Nucleus accumbens (tissue), 56 donors: ENCODE measurements around the gene NGB.
A peak's percentile ranks its signal among the peaks of the same experiment; 100 is the strongest.
"Not testable (repeated sequence)": the region's sequence is repeated elsewhere in the genome, so short reads cannot be mapped to it uniquely, and the experiment has no call there.

Experiments
- DNase-seq, 56 donors: peaks; one replicate each; lab custom pipeline; 2025; lab: John Stamatoyannopoulos, UW

Gene NGB

DNA sequence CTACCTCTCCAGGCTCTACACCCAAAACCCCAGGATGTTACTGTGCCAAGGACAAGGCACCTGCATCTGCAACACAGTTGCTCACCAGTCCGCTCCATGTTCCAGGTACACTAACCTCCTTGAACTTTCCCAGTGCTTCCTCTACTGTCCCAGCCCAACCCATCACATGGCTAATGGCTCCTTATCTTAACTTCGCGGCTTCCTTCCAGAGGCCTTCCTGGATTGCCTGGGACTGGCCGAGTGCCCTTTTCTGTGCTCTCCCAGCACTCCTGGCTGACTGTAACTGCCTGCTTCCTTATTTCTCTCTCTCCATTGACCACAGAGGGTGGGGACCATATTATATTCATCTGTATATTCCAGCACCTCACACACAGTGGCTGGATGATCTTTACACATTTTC is 28.8 kb upstream of the NGB start:
- no peak for DNase-seq

DNA sequence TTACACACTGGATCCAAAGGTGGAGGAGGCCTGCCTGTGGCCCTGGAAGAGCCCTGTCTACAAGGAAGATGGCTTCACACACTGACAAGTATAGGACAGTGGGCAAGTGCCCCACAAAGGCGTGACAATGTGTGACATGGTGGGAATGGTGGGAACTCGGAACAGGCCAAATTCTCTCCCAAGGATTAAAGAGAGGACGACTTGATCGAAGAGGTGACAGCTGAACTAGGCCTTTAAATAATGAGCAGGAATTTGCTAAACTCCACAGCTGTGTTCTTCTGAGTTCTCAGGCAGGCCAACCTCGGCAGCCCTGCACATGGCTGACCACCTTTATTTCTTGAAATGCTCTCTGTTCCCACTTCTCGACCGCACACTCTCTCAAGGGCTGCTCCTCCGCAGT is 25.9 kb upstream of the NGB start:
- DNase-seq, result no peak

DNA sequence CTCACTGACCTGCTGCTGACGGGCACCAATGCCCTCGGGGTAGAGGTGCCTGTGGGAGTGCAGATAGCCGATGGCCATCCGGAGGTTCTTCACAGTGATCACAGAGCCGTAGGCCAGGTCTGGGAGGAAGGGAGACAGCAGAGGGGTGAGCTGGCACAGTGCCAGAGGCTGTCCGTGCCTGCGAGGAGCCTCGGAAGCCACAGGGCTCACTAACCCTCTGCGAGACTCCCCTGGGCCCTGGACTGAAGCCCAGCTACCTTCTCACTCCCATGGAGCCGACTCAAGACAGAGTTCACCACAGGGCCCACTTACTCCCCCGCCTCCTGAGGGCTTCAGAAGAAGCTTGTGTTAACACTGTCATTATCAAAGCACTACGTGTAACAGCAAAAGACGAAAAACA is 25.1 kb upstream of the NGB start:
- DNase-seq, result no peak

DNA sequence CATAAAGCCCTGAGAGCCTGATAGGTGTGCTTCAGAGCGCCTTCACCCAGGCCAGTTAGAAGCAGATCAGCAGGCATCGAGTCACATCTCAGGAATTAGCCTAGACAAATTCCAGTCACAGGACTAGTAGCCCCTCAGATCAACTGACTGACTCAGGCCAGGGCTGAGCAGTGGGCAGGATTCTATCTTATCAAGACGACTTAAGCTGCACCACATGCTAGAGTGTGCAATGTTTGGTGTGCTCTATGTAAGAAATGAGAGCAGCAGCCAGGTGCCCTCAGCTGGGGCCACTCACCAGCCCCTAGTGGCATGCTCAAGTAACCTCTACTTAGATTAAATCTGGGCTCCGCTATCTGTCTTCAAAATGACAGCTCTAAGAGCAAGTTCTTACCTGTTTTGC is 19.7 kb upstream of the NGB start:
- no peak for DNase-seq

DNA sequence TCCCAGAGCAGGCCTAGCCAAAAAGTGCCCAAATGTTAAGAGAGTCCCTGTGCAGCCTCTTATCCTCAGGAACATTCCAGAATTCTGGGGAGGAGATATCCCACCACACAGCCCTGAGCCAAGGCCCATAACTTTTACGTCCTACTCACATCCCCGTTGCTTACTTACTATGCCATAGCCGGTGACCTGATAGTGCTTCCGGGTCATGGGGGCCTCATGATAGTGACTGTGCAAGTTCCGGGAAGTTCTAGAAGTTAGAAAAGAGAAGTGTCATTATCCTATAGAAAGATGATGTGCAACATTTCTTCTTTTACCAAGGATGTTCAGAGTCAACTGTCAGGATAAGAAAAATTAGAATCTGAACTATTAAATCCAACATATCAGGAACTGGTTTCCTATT is 15.6 kb upstream of the NGB start:
- DNase-seq, result no peak

DNA sequence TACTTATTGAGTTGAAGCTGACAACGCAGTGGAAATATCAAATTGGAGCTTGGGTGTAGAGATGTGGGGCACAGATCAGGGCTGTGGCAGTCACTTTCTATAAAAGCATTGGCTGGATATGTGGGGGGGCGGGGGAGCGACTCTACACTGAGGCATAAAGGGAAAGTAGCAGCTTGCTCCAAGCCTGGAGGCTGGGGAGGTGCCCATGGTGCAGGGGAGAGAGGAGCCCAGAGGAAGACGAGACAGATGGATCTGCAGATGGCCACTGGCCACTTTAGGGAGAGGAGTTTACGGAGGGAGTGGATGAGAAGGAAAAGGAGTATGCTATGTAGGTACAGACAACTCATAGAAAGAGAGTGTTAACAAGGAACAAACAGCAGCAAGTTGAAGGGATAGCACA is 13.5 kb upstream of the NGB start:
- no peak for DNase-seq

DNA sequence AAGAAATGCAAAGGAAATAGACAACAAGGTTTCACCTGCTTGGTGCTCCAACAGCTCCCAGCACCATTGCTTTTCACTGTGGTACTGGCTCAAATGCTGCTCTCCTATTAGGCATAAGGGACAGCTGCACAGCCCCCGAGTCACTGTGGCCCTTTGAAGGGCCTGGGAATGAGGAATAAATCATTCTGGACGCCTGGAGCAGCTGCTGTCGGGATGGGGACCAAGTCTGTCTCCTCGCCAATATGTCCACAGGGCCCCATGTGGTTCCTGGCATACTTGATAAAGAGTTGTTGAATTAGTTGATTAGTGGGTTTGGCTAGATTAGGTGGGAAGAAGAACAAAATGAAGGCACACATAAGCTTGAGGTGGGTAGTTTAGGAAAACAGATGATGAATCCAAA is 13.1 kb upstream of the NGB start:
- no peak for DNase-seq

DNA sequence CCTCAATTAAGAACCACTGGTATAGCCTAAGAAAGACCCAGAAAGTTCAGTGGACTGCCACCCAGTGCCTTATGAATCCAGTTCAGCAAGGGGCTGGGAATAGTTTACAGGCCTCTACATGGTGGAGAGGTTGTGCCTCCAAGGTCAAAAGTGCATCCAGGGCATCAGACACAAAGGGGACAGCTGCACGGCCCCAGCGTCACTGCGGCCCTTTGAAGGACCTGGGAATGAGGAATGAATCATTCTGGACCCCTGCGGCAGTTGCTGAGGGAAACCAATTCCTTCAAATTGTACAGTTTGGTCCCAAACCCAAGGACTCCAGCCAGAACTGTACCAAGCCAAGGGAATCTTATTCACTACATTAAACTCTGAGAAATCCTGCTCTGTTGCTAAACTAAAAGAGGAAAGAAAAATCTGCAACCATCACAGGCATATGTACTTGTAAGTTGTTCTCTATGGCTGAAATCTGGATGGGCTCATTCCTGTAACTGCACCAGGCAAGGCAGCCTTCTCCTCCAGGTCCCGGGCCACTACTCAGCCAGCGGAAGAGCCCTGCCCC is 10.9 kb upstream of the NGB start:
- no peak for DNase-seq

DNA sequence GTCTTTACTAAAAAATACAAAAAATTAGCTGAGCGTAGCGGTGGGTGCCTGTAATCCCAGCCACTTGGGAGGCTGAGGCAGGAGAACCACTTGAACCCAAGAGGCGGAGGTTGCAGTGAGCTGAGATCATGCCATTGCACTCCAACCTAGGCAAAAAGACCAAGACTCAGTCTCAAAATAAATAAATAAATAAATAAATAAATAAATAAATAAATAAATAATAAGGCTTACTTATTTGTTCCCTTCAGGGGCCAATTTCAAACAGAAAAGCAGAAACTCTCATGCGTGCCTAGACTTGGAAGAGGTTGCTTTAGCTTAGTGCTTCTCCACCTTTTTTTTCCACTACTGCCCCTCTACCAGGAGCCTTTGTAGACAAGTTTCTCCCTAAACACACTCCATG is 9.9 kb upstream of the NGB start:
- not testable (repeated sequence) for DNase-seq

DNA sequence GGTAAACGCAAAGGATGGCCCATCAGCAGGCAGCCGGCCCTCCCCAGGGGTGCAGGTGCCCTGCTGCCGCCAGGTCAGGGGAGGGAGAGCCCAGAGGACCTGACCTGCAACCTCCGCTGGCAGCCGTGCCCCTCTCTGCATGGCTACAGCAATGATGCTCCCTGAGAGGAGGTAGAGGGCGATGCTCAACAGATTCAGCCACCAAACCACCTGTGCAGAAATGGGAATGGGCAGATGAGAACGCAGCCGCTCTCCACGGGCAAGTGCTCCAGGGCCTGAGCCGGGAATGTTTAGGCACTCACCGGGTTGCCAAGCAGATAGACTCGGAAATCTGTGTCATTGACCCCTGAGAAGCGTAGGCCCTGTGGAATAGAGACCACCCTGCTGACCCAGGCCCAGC is 8.7 kb upstream of the NGB start:
- no peak for DNase-seq

DNA sequence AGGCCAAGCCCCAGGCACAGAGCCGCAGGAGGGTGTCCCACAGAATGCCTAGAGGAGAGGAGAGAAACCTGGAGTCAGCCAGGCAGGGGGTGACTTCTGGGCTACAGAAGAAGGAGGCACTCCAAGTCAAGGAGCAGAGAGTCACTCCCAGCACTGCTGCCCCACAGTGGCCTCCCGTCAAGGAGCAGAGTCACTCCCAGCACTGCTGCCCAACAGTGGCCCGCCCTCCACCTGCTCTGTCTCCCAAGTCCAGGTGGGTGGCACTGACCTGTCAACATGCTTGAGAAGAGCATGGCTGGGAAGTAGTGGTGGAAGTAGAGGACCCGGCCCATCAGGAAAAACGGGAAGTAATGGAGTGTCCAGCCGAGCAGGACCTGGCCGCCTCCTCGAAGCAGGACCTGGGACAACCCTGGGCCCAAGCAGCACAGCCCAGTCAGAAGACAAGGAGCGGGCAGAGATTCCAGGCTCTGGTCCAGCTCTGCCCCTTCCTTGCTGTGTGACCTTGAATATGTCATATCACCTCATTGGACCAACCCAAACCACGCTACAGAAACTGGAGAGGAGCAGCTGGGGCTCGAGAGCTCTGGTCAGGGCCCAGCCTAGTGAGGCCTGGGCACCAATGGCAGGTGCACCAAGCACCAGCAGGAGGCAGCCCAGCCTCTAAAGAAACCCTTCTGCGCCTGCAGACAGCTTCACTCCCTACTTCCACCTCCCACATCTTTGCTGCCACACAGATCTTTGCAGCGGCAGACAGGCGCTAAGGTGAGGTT is 7.6 kb upstream of the NGB start:
- no peak for DNase-seq

DNA sequence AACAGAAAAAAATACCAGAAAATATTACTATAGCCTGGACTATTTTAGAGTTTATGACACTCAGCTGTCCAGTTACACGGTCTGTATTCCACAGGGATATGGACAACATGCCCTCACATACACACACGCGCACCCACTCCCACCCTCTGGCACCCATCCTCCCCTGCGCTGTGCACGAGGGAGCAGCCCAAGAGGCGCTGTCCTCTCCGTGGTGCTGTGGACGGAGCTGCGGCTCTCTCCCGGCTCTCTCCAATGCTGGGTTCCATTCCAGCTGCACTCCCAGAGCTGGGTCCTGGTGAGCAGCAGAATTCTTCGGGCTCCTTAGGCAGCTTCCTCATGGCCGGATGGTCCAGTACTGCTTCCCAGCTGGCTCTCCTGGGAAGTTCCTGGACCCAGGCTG is 6.0 kb upstream of the NGB start:
- DNase-seq, result no peak

DNA sequence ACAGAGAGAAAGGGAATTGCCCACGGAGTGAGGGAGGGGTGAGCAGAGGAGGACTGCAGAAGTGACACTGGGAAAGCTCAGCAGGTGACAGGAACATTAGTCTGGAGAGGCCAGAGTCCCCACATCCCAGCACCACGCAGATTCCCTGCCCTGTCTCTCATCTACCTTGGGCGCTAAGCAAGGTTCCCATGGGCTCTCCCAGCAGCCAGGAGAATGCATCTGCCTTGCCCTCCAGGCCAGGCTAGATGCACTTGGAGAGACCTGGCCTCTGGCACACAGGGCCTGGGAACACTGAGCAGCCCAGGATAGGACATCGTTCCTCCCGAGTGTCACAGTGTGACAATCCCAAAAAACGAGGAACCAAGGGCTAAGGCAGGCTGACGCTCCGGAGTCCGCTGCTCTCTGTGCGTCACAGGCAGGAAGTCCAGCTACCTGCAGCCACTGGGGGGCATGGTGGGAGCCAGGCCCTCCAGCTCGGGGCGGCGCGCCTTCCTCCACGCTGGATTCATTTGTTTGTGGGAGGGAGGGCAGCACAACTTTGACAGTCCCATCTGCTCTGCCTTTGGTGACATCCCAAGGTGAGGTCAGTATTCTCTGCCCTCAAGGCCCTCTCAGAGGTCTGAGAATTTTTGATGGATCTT is 5.4 kb upstream of the NGB start:
- no peak for DNase-seq

DNA sequence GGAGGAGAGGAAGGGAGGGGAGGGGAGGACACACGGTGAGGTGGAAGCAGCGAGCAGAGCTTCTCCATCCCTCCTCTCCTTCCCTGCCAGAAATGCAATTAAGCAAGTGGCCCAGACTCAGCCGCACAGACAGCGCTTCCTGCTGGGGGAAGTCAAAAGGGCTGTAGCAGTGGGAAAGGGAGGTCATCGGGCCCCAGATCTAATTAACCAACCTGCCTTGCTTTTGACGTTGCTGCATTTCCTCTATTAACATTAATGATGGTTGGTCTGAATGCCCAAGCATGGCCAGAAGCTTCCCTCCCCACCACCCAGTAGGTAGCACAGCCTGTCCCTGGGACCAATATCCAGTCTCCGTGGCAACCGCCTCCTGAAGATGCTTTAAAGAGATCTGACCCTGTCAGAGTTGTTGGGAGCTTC is 4.6 kb upstream of the NGB start:
- peak in 2 of 56 donors; percentile 6 to 26 for DNase-seq

DNA sequence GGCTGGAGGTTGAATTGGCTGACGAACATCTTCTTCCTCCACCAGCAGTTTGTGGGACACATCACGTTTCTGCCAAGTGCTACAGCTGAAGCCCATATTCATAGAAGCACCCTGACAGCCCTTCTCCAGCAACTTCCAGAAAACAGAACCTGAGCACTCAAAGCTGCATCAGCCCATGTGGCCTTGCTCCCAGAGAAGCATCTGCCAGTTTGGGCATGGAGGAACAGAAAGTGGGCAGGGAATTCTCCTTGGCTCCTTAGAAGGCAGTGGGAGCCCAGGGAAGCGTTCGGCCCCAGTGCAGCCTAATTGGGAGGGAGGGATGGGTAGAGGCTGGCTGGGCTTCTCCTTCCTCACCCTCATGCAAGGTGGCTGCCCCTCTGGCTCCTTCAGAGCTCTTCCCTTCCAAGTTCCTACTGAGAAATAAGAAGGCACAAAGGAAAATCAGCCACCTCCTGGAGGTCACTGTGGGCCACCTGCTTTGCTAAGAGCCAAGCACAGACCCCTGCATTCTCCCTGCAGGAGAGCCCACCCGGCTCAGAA is 4.1 kb upstream of the NGB start:
- DNase-seq, result peak in 8 of 56 donors; percentile 3 to 26 (median 20)

DNA sequence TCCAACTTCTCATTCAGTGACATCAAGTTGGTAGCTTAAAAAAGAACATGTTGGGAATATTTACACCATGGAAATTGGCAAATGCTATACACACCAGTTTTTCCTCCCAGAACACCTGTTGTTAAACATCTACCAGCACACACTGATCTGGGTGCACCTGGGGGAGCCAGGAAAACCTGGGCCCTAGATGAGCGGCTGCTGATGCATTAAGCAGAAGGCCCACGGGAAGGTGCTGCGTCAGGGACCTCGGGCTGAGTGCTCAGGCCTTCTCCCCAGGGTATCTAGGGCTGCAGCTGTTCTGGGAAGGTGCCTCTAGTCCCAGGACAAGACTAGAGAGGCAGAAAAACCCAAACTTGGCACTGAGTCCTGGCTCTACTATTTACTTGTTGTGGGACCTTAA is 2.8 kb upstream of the NGB start:
- DNase-seq, result no peak

DNA sequence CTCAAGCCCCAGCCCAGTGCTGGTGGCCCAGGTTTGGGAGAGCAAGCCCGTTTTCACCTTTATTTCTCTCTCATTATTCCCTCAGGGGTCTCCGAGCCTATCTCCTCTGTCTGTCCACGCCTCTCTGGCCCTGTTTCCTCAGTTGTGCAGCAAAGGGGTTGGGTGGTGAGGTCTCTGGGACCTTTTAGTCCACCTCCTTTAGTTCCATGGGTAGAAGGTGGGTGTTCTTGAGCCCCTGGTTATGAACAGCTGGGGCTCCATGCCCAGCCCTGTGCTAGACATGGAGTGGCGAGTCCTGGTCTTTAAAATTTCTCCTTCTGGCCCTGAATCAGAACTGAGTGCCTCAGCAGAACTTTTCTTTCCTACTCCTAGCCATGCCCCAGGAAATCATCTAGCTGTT is 1.3 kb upstream of the NGB start:
- DNase-seq, result no peak

DNA sequence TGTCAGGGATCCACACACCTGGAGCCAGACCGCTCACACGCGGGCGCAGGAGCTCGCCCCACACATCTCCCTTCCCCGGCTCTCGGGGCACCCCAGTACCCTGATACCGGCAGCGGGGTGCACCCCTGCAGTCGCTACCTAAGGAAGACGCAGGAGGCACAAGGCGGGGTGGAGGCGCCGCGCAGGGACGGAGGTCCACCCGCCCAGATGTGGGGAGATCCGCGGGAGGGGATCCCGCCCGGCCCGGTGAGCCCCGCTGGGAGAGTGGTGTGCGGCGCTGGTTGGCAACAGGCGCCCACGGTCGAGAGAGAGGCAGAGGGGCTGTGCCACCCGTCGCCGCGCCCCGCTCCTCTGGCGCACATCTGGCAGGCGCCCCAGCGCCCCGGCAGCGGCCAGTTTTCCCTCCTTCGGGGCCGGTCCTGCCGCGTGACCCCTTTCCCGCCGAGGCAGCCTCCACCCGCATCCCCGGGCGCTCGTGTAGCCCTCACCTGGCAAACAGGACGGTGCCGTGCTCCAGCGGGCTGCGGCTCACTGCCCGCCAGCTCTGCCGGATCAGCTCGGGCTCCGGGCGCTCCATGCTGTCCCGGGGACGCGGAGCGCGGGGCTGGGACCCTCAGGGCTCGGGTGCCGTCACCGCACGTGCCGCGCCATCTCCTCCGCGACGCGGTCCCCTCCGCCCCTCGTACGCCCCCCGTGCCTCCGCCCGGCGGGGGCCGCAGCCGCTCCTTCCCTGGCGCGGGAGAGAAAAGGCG is 469 bp downstream of the NGB start:
- no peak for DNase-seq

DNA sequence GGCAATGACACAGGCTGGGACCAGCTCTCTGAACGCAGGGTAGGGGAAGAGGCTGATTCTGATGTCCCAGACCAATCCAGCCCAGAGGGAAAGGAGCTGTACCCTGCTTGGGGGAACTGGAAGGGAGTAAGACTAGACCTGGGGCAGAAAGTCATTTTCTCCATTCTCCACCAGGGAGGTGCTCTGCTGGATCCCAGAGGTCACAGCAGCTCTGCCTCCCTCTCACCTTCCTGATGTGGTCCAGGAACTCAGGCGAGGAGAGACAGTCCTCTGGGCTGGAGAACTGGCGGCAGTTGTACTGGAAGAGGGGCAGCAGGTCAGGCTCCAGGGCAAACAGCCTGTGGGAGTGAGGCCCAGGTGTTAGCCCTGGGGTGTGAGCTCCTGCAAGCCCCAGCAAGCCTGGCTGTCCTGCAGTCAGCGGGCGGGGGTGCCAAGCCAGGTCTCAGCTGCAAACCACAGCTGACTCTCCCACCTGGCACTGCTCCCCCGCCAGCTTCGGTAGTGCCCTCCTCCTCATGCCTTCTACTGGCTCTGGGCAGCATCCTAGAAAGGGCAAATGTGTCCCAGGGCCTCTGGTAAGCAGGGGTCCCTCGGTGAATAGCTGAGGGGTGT is 1.9 kb downstream of the NGB start:
- DNase-seq, result no peak

DNA sequence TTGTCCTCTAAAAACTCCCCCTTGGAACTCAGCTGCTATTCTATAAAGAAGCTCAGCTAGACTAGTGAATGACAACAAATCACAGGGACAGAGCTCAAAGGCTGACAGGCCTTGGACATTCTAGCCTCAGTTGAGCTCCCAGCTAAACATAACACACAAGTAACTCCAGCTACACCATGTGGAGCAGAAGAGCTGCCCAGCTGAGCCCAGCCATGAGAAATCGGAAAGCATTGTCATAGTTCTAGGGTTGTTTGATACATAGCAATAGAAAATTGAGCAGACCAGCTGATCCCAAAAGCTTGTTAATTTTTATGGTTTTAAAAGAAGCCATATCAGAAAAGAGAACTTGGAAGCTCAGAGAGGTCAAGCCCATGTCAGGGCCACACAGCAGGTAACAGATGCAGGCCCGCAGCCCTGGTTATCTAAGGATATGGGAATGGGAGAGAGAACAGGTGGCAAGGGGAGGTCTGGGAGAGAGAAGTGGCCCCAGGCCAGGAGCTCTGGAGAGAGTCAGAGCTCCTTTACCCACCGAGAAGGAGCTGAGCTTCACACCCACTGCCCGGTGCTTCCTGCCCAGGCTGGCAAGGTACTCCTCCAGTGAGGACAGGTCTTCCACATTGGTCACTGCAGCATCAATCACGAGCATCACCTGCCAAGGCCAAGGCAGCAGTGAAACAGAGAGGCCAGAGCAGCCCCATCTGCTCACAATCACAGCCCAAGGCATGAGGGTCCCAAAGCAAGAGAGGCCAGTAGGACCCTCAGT is 2.9 kb downstream of the NGB start:
- no peak for DNase-seq
